HG03565 (cell line): ENCODE results near the gene ADARB2.

Experiments used
- ATAC-seq: cut with Tn5 transposase; IDR thresholded peaks from one replicate; pipeline ENCODE4 v1.9.1; 2021; ENCODE audit warnings: mild to moderate bottlenecking, moderate library complexity; ENCODE audit not compliant: unreplicated experiment

ADARB2 gene

DNA sequence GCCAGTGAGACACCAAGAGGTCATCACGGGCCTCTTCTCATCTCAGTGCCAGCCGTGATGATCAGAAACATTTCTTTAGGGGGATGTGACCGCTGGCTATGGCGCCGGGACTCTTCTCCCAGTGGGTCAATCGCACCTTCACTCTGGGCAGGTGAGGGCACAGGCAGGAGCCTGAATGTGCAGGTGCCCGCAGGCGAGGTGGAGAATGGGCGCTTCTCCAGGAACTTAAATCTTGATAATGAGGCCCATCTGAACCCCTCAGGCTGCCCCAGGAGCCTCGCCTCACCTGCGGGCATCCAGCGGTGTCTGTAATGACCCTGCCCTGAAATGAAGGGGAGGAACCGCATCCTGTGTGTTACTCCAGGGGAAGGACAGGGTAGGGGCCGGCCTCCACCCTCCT, 204.7 kb downstream of the ADARB2 start:
- ATAC-seq = no peak

DNA sequence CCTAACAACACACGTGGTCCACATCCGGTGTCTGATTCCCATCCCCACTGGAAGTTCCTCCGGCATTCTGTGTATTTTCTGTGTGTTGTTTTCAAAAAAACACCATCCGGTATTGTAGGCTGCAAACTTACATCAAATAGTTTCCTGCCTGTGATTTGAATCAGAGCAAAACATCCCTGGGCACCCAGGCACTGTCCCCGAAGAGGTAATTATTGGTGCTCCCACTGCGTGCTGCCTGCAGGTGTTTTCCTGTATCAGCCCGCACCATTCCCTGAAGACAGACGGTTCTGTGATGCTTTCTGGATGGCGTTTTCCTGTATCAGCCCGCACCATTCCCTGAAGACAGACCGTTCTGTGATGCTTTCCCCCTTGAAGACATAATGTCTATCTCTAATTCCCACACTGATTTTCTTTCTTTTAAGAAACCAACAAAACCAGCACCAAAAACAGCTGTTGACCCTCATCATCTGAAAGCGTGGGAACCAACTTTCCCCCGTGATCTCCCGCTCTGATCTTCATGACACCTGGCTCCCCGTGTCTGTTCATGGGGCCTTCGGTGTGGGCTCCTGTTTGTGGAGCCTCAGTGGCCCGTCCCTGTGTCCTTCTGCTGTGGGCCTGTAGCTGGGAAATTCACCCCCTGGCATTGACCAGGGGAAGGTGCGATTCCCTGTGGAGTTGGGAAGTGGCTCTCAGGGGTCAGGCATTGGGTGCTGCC, 205.3 kb downstream of the ADARB2 start:
- no peak for ATAC-seq

DNA sequence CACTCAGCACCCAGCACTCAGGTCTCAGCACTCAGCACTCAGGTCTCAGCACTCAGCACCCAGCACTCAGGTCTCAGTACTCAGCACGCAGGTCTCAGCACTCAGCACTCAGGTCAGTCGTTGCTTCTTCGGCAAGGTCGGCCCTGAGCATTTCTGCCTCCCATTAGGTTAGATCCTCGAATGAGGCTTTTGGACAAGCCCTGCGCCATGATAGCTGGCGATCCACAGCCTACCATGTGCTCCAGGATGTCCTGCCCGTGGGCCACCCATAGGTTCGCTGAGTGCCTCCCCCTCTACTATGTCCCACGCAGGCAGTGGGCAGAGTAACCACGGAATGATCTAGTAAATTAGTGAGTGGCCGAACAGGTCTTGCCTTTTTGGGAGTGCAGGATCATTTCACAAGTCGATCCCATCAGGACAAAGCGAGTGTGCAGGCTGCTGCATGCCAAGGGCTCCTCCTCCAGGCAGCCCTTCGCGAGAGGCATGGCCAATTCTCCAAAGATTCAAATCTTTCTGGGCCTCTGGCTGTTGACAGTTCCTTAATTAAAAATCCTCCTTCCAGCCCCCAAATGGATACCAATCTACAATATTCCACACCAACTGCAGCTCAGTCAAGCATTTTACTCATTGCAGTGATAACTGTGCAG, 206.3 kb downstream of the ADARB2 start:
- no peak for ATAC-seq

DNA sequence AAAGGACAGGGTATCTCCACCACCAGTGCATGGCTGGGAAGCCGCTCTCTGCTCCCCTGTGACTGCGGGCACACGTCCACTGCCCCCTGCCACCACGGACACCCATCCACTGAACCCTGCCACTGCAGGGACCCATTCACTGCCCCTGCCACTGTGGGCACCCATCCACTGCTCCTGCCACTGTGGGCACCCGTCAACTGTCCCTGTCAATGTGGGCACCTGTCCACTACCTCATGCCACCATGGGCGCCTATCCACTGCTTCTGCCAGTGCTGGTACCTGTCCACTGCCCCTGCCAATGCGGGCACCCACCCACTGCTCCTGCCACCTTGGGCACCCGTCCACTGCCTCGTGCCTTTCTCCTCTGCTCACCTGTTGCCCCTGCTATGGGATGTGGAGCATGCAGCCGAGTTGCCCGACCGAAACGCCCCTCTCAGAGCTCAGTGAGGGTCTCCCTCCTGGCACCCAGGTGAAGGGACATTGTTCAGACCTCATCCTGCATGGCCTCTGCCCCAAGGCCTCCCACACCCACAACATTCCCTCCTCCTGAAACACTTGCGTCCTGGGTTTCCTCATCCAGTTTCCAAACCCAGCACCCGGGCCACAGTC, 207.4 kb downstream of the ADARB2 start:
- ATAC-seq = no peak

DNA sequence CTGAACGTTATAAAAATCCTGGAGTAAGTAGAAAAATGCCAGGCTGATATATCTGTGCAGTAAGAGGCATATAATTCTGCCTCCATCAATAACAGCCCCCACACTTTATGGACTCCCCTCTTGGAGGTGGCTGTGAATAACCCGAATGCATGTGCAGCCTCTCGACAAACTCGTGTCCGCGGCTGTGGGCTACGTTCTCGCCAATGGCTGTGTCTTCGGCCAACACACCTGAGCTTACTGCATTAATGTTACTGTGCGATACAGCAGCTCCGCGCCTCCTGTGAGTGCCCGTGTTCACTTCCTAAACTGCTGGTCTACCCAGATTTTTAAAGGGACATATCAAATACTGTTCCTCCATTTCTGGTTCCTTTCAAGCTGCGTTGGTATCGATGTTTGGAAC, 209.4 kb downstream of the ADARB2 start:
- no peak for ATAC-seq

DNA sequence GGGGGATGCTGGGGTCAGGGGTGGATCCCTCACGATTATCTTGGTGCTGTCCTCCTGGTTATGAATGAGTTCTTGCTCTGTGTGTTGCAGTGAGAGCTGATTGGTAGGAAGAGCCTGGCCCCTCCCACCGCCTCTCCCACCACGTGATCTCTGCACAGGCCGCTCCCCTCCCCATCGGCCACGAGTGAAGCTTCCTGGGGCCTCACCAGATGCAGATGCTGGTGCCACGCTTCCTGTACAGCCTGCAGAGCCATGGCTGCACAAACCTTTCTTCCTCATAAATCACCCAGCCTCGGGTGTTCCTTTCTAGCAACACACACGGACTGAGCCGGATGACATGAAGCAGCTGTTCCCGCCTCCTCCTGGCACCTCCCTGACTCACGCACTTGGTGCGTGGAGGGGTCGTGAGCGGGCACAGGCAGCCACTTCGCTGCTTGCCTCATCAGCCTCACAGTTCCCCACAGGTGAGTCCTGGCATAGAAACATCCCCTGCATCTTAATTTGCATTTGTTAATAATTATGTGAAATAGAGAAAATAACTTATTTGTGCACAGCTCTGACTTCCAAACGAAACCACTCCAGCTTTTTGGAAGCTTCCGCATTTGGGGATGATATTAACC, 210.8 kb downstream of the ADARB2 start:
- ATAC-seq = no peak

DNA sequence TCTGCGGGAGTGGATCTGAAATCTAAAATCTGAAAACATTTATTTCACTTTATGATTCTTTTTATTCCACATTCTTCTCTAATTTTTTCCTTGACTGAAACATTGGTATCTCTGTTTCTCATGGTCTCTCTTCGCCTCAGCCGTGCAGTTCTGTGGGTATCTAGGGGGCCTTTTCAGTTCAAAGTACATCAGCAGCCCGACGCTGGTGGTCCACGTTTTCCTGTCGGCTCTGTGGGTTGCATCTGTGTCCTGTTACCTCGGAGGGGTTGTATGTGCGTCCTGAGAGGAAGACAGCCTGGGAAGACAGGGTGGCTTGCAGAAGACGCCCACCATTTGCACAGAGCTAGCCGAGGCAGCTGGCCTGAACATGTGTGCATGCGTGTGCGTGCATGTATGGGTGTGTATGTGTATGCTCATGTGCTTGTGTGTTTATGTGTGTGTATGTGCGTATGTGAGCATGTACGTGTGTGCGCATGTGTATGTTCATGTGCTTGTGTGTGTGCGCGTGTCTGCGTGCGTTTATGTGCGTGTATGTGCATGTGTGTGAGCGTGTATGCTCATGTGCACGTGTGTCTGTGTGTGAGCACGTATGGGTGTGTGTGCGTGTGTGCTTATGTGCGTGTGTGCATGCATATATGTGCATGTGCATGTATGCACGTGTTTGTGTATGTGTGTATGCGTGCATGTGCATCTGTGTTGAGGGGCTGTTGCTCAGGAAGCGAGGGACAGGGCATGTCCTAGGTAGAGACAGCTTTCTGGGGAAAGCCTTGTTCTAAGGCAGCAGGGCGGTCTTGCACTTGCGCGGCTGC, 211.8 kb downstream of the ADARB2 start:
- no peak for ATAC-seq

DNA sequence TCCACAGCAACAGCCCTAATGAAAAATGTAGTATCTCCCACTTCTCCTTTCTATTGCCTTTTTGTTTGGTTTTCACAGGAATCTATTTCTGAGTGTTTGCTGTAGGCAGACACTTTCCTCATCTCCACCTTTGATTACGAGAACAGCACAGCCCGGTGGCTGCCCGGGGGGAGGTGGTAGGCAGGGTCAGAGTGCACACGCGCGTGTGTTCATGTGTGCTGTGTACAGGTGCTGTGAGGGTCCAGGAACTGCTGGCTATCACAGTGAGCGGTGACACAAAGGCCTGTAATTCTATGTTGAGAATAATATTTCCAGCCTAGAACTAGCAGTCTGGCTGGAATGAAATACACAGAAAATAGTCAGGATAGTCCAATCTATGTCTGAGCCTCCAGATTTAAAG, 212.8 kb downstream of the ADARB2 start:
- ATAC-seq = no peak

DNA sequence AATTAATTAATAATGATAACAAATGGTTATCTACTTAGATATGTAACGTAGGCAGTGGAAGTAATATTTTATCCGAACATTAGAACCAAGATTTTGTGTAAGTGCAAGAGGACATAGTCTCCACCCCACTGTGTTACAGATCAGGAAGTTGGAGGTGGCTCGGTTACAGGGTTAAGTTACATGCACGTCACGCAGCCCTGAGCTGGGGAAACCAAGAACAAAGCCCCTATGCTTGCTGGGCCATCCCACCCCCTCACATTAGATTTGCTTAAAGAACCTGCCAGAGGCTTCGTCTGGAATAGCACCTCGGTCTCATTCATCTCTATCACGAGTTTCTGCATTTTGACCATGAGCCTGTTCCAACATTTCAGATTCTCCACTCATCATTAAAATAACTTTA, 214.1 kb downstream of the ADARB2 start:
- ATAC-seq = no peak

DNA sequence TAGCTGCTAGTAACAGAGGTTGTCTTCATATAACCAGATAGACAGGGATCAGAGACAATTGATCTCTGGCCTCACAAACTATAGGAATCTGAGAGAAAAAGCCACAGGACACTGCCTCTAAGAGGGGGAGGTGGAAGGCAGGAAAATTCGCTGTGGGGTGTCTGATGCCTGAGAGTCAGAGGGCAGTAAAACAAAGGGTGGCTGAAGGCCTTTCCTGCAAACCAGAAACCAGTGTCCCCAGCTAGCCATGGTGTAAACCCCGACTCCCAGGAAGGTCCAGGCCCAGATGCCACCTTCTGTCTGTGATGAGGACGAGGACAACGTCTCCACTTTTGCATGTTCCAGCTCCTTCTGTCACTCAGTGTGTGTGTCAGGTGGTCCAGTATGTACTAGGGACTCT, 215.1 kb downstream of the ADARB2 start:
- no peak for ATAC-seq

DNA sequence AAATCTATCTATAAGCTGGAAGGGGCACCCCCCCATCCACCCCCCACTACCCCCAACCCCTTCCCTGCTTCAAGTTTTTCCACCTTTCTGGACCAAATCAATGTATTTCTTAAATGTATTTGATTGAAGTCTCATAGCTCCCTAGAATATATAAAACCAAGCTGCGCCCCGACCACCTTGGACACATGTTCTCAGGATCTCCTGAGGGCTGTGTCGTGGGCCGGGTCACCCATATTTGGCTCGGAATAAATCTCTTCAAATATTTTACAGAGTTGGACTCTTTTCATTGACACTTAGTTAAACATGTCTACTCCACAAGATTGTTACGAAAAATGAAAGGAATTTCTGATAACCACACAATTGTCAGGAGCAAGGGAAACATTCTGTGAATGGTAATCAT, 215.6 kb downstream of the ADARB2 start:
- ATAC-seq = no peak

DNA sequence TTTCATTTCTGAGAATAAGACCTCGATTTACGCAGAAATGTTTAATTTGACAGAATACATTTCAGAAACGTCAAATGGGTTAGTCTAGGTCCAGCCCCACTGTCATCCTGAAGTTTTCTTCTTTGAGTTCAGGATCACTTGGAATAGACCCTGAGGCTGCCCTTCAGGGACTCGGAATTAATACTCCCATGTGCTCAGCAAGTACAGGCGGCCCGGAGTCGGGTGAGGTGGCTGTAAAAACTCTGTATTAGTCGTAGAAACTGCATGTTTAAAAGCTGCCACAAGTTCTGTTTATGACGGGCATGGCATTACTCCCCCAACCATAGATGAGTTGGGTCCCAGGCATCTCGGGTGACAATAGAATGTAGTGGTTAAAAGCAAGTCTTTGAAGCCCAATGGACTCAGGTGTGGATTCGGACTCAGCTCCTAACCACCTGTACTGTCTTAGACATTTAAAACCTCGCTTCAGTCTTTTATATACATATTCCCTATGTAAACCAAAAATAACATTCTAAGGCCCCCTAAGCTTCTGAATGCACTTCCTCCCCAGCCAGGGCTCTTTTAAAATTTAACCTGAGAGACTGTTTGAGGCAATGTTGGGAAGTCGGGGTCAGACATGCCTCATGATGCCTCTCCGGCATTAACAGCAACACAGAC, 216.3 kb downstream of the ADARB2 start:
- ATAC-seq = no peak

DNA sequence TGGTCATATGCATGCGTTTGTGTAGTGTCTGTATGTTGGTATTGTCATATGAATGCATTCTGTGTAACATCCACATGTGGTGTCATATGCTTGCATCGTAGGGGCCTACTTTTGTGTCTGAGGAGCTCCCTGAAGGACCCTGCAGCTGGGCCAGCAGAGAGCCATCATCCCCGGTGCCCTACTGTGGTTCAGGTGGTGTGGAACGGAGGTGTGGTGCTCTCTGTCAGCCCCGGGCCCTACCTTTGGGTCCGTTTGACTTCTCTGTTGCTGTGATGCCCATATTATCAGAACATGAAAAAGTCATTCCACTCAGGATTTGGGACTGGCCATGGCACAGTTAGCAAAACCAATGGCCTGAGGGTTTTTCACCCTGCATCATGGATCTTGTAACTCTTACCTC, 217.9 kb downstream of the ADARB2 start:
- ATAC-seq = no peak

DNA sequence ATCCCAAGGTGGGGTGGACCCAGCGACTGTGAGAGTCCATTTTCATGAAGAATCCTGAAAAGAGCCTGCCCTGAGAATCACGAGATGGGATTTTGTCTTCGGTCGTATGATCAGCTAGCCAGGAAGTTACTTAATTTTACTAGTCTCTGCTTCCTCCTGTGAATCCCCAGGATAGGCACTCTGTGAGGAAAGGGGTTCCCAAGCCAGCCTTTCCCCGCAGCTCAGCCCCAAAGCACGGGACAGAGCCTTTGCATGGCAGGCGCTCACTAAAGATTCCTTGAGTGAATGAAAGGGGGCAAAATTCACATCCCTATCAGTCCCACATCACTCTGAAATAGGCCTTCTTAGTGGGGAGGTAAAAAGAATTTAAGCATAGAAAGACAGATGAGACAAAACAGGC, 219.6 kb downstream of the ADARB2 start:
- ATAC-seq = no peak

DNA sequence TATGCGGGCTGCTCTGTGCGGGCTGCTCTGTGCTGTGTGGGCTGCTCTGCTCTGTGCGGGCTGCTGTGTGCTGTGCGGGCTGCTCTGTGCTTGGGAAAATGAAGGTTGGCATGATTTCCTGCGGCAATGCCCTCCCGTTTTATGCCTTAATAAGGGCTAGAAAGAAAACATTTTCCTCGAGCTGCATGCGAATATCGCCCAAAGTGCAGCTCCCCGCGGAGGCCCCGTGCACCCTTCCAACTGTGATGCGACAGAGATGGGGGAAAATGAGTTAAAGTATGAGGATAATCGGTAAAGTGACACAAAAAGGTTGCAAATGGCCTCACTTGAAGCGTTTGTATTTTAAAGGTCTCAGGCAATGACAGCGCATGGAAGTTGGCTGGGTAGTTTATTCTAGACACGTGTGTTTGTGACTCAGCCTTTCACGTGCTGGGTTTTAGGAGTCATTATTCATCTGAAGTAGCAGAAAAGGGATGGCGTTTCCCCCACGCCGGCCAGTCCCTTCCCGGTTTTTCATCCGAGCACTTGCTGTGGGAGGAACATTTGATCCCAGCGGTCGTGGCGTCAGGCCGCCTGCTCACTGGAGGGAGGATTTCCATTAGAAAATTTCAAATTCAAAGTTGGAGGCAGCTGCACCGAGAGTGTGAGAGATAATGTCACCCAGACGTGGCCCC, 220.7 kb downstream of the ADARB2 start:
- no peak for ATAC-seq

DNA sequence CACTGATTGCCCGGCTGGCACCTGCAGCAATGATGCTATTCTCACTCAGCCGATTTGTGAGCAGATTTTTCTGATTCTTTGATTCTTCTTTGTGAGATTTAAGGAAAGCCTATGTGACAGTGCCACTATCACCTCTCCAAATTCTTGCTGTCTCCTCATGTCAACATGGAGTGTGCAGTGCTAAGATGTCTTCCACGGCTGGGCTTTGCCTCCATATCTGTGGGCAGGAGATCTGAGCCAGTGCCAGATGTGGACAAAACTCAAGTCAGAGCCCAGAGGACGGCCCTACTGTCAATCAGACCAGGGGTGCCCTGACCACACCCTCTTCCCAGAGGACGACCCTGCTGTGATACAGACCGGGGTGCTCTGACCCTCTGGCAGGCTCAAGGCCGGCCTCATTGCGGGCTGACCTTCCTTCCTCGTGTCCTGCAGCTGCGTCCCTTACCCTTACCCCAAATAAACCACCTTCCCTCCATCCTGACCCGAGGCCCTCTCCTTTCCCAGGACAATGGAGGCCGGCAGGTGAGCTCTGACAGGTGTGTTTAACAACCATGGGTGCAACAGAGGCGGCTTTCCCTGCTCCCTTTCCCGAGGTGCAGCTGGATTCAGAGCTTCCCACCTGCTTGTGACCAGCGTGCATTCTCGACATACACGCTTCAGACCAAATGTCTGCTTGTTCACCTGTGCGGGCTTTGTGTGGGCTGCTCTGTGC, 221.4 kb downstream of the ADARB2 start:
- no peak for ATAC-seq

DNA sequence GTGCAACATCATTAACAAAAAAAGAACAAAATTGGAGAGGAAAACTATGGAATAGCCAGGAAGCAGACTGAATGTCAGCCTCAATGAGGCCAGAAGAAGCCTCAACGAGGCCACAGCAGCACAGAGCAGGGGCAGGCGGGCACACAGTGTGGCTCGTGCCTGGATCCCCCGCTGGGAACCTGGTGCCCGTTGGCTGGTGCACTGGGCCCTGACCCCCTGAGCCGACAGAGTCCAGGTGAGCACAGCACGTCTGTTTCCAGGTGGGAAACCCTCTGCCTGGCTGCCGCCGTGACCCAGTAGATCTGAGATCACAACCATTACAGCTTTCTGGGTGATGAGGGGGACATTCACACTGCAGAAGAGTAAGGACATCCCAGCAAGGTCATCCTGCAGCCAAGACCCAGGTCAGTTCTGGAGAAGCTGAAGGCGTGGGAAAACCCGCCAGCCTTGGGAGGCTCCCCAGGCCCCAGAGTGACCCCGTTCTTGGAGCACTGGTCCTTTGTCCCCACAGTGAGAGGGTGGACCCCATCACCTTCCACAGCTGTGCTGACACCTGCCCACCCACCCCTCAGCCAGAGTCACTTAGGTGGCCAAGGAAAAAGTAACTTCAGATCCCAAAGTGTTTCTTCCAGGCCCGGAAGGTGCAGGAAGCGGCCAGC, 222.1 kb downstream of the ADARB2 start:
- no peak for ATAC-seq

DNA sequence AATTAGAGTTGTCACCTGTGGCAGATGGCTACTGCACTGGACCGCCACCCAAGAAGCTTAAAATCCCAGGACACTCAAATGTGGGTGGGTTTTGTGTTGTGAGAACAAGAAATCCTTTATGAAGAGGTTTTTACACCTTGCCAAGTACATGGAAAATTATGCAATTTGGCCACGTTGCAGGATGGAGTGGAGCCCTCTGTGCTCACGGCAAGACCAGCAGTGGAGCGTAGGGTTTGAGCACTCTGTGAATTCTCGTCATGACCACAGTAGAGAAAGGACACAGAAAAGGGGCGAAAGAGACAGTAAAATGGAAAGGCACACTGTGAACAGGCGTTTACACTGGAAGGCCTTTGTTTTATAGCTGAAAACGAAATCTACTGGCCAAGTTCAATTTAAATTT, 222.6 kb downstream of the ADARB2 start:
- ATAC-seq = no peak

DNA sequence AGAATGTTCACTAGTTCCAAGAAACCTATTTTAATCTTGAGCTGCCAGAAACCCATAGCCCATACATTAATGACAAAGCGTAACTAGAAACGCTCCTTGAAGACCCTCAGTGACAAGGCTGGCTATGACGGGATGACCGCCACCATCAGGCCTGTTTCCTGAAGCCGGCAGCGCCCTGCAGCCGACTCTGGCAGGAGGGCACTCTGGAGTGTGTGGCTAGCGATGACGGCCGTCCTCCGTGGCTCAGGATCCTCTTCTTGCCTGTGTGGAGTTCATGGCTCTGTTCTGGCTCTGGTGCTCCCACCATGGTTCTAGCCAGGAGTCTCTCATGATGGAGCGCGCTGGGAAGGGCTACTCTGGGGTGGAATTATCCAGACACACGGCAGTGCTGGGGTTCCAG, 224.1 kb downstream of the ADARB2 start:
- no peak for ATAC-seq
